NCI-H2227 (cell line): Measurements from ENCODE around the gene TMCC1.

Experiments
- DNase-seq: peaks from one replicate; lab custom pipeline; 2025; ENCODE audit not compliant: unreplicated experiment; lab: John Stamatoyannopoulos, UW

TMCC1 gene

GRCh38 chr3:129602309-129602708 lies 291.2 kb downstream of the TMCC1 start:
- DNase-seq = no peak

- no peak for DNase-seq
Measured at GRCh38 chr3:129601713-129602112, 291.8 kb downstream of the TMCC1 start.

GRCh38 chr3:129600348-129600747 lies 293.2 kb downstream of the TMCC1 start:
- DNase-seq = no peak

- DNase-seq = no peak
Measured at GRCh38 chr3:129599607-129600006, 293.9 kb downstream of the TMCC1 start.

DNA sequence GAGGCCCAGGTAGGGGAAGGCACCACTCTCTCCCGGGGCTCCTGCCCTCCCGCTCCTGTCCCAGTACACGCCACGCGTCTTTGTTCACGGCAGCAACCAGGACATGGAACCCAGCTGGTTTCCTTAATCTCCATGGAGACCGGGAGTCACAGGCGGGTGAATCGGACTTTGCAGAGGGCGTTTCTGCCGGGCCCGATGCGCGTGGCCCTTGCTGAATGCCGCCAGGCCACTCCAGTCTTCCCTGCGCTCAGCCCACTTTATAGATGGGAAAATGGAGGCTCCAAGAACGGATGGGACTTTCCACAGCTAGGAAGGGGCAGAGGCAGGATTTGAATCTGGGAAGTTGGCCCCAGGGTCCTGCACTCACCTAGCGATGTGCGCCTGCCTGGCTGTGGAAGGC lies 294.4 kb downstream of the TMCC1 start:
- DNase-seq = no peak

DNA sequence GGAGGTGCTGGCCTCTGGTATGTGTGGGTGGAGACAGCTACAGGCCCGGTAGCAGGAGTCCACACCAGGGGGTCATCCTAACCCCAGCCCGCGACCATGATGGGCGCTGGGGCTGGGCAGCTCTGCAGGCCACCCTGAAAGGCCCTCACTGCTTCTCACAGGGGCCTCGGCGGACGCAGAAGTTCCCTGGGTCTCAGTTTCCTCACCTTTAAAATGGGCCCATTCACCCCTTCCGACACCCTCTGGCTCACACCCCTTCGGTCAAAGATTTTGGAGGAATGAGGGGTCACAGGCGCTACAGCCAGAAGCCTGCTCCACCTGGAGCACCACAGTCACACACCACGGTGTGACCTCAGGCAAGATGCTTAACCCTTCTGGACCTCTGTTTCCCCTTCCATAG lies 295.0 kb downstream of the TMCC1 start:
- DNase-seq = no peak

DNA sequence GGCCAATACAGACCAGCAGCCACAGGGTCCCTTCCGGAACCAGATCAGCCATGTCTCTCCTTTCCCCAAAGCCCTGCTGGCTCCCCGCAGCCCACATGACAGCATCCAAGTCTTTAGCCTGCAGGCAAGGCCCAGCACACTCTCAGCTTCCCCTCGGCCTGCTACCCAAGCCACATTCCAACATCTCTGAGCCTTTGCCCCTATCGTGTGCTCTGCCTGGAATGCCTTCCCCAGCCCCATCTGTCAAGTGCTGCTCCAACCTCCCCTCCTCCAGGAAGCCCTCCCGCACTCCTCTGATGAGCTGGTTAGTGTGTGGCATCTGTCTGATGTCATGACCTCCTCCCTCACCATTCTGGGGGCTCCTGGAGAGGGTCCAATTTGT lies 295.5 kb downstream of the TMCC1 start:
- no peak for DNase-seq
